Gastroesophageal sphincter (tissue), 4 donors: ENCODE measurements around the gene HEATR5B. TPM values are rescaled to one million over a fixed set of nuclear protein-coding genes. Genes with fewer than 3 reads are reported as not detected.

ENCODE experiments used
- ATAC-seq: fragments of 150-250 bp; one replicate; pipeline ENCODE4 v1.9.1; 2016; ENCODE audit warnings: mild to moderate bottlenecking, moderate library complexity
- H3K27ac ChIP-seq, 4 donors: fragments of 200-600 bp; sonication (generic) in 3 of 4; 1 replicate in 3 of 4; 2 replicates in 1 of 4; pipeline ENCODE4 v1.5.1; 2016 to 2019
- H3K27me3 ChIP-seq: fragments of 200-600 bp; sonication (generic); one replicate; pipeline ENCODE4 v1.5.1; 2019
- H3K36me3 ChIP-seq, 2 donors: fragments of 200-600 bp; sonication (generic); one replicate each; pipeline ENCODE4 v1.5.1; 2019; ENCODE audit warnings: control low read depth in 1 of 2
- H3K4me1 ChIP-seq, 3 donors: fragments of 200-600 bp; sonication (generic); 1 replicate in 2 of 3; 2 replicates in 1 of 3; pipeline ENCODE4 v1.5.1; 2016 to 2019; ENCODE audit warnings: control low read depth in 2 of 3
- H3K4me3 ChIP-seq, 2 donors: fragments of 200-600 bp; sonication (generic); one replicate each; pipeline ENCODE4 v1.5.1; 2019; ENCODE audit warnings: mild to moderate bottlenecking in 1 of 2, moderate library complexity in 1 of 2
- H3K9me3 ChIP-seq, 3 donors: fragments of 200-600 bp; sonication (generic); one replicate each; pipeline ENCODE4 v1.5.1; 2017 to 2019; ENCODE audit warnings: control low read depth in 2 of 3
- EP300 ChIP-seq: sonication (generic); formaldehyde crosslinking; IDR thresholded peaks from one replicate; pipeline ENCODE4 v1.6.1; 2017; ENCODE audit warnings: antibody characterized with exemption, mild to moderate bottlenecking
- POLR2A ChIP-seq, 2 donors: fragments of 450-650 bp; IDR thresholded peaks; one replicate each; pipeline ENCODE4 v1.6.1; 2017; ENCODE audit warnings: antibody characterized with exemption in 2 of 2, mild to moderate bottlenecking in 2 of 2, moderate library complexity in 1 of 2
- POLR2AphosphoS5 ChIP-seq: sonication (generic); formaldehyde crosslinking; IDR thresholded peaks from one replicate; pipeline ENCODE4 v1.6.1; 2017; ENCODE audit warnings: antibody characterized with exemption
- WGBS, 2 donors: methylation state at CpG; one replicate each; pipeline ENCODE4 v1.1.5; 2018; ENCODE audit warnings: low coverage in 1 of 2; 5-methylcytosine and 5-hydroxymethylcytosine counted together
- total RNA-seq, 4 donors: library from RNA; depleted of rRNA; stranded (reverse); fragments of >200 nt; gene quantifications; one replicate each; pipeline ENCODE4 v1.1.0, GENCODE V29; 2016
- TF ChIP-seq, protein P1 (sequence below), 4 experiments: fragments of 200-600 bp in 2 of 4; fragments of 450-650 bp in 2 of 4; sonication (generic) in 1 of 4; IDR thresholded peaks; one replicate each; pipeline ENCODE4 v1.5.1; 2017 to 2019; ENCODE audit warnings: antibody characterized with exemption in 4 of 4, mild to moderate bottlenecking in 2 of 4, moderate library complexity in 2 of 4

Gene HEATR5B
- total RNA-seq, 4 donors from 2014 or later: 17.6 to 32.1 (median 22.1) TPM

DNA sequence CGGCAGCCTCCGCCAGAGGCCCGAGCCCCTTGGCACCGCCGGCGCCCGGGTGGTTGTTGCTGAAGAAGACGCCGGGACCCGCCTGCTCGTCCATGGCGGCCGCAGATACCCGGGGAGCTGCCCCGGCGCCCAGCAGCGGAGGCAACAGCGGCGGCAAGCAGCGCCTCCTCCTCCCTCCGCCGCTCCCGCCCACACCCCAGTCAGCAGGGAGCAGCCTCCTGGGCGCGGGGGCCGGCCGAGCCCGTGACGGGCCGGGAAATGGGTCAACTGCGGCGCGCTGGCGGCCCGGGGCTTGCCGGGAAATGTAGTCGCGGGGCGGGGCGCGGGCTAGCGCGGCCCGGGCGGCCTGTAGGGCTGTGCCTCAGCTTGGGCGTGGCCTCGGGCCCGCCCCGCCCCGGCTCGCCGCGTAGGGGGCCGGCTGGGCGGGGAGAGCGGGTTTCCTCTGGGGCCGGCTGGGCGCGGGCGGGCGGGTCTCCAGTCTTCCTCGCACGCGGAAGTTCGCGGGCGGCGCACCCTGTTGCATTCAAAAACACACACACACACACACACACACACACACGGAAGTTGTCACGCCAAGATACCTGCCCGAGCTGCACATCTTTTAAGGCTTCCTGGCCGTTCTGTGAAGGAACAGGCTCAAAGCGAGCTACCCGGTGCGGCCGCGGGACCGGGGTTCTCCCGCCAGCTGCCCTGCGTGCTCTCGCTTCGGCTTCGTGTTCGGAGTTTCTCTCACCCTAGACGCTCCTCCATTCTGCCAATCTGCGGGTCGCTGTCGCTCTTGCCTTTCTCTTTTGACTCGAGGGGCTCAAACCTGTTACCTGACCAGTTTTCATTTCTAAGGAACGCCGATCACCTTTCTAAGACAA is 117.6 kb downstream of the HEATR5B start, which contains the start of gene STRN:
Gene STRN, minus strand, starts transcription at position 167 of the 866 bp plus-strand sequence. Its CDS starts 73 bp downstream, at position 94.
- Histone ChIP-seq H3K27ac (peak within 1 kb of the TSS; percentile 57 to 95 (median 90)), H3K4me1 (peaks cover 0 to 40% (median 11%) of the 10 kb centered on the region in 3 donors), H3K9me3 (no peaks in the 10 kb centered on the region), H3K27me3 (no peaks in the 10 kb centered on the region), H3K4me3 (peak within 1 kb of the TSS; percentile 68 to 100), H3K36me3 (no peaks in the 10 kb centered on the region)
- TF ChIP-seq, protein P1, sequence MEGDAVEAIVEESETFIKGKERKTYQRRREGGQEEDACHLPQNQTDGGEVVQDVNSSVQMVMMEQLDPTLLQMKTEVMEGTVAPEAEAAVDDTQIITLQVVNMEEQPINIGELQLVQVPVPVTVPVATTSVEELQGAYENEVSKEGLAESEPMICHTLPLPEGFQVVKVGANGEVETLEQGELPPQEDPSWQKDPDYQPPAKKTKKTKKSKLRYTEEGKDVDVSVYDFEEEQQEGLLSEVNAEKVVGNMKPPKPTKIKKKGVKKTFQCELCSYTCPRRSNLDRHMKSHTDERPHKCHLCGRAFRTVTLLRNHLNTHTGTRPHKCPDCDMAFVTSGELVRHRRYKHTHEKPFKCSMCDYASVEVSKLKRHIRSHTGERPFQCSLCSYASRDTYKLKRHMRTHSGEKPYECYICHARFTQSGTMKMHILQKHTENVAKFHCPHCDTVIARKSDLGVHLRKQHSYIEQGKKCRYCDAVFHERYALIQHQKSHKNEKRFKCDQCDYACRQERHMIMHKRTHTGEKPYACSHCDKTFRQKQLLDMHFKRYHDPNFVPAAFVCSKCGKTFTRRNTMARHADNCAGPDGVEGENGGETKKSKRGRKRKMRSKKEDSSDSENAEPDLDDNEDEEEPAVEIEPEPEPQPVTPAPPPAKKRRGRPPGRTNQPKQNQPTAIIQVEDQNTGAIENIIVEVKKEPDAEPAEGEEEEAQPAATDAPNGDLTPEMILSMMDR (IDR thresholded peaks at IDR 0.05): peak in 1 of 4 experiments; percentile 28
- peak; percentile 84 for TF ChIP-seq POLR2AphosphoS5
- peak; percentile 68 to 75 for TF ChIP-seq POLR2A (IDR thresholded peaks at IDR 0.05)
- no peak for TF ChIP-seq EP300
- WGBS, 2 donors: 0 to 1% methylated on average over 4 to 17 of the region's 91 CpGs
- ATAC-seq: peak; percentile 98

DNA sequence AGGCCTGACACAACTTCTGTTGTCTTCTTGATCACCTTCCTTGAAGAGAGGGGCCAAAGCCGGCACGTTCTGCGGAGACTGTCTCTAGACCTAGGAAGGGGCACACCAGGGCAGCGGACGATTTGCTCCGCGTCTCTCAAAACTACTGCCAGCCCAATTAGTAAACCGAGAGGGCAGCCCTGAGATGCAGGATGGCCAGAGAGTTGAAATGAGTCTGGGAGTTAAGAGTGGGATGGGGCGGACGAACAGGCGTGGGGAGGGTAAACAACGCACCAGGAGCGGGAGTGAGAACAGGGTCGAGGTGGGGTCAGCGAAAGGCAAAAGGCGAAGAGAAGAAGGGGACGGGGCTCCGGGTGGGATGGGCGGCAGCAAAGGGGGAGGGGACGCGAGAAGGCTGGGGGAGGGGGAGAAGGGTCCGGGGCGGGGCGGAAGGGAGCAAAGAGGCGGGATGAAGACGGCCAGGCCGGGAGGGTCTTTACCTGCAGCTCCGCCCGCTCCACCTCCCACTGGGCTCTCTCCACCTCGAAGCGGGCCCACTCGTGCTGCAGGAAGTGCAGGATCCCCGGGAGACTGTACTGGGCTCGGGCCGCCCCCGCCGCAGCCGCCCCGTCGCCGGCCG is 118.3 kb downstream of the HEATR5B start:
- Histone ChIP-seq H3K27me3 (no peaks in the 10 kb centered on the region), H3K4me3 (peak overlapping the region; percentile 66 to 100), H3K9me3 (no peaks in the 10 kb centered on the region), H3K27ac (peak overlapping the region; percentile 15 to 95 (median 90)), H3K4me1 (peaks cover 0 to 40% (median 11%) of the 10 kb centered on the region in 3 donors), H3K36me3 (no peaks in the 10 kb centered on the region)
- 0% methylated on average over 11 to 23 of the region's 42 CpGs for WGBS, 2 donors
- no peak for TF ChIP-seq EP300
- no peak for TF ChIP-seq POLR2AphosphoS5
- peak; percentile 48 for ATAC-seq

DNA sequence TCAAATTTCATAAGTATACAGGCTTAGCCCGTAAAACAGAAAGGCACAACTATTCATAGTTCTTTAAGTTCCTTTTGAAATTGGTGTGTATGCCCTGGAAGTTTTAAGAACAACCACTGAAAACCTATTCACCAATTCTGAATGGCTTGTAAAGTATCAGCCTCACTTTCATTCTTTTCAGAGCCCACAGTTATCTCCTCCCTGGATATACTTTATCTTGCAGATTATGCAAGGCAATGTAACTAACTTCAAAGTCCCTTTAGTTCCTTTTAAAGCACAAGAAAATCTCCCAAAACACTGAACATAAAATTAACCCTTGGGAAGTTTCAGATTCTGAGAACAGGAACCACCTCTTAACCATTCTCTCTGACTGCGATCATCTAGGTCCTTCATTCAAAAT is 119.0 kb downstream of the HEATR5B start:
- Histone ChIP-seq H3K4me1 (peaks cover 0 to 40% (median 11%) of the 10 kb centered on the region in 3 donors), H3K4me3 (peak overlapping the region; percentile 66 to 100), H3K36me3 (no peaks in the 10 kb centered on the region), H3K9me3 (no peaks in the 10 kb centered on the region), H3K27ac (peak overlapping the region in 2 of 4 donors; percentile 88 to 95), H3K27me3 (no peaks in the 10 kb centered on the region)
- 17 to 38% methylated on average over 1 to 2 of the region's 2 CpGs for WGBS, 2 donors
- no peak for TF ChIP-seq EP300
- TF ChIP-seq POLR2A (IDR thresholded peaks at IDR 0.05): no peak
- TF ChIP-seq, protein P1 (IDR thresholded peaks at IDR 0.05): no peak
- TF ChIP-seq POLR2AphosphoS5: no peak
- ATAC-seq: no peak

GRCh38 chr2:36964496-36965058 is 119.6 kb downstream of the HEATR5B start:
- Histone ChIP-seq H3K36me3 (no peaks in the 10 kb centered on the region), H3K4me1 (peaks cover 0 to 40% (median 11%) of the 10 kb centered on the region in 3 donors), H3K9me3 (no peaks in the 10 kb centered on the region), H3K27ac (no peak overlapping the region), H3K27me3 (no peaks in the 10 kb centered on the region), H3K4me3 (peak overlapping the region in 1 of 2 donors; percentile 100)
- TF ChIP-seq POLR2A (IDR thresholded peaks at IDR 0.05) (no peak), POLR2AphosphoS5 (no peak), EP300 (no peak)
- TF ChIP-seq, protein P1 (IDR thresholded peaks at IDR 0.05): no peak
- WGBS, 2 donors: 80% methylated on average over 5 of the region's 5 CpGs
- no peak for ATAC-seq

DNA sequence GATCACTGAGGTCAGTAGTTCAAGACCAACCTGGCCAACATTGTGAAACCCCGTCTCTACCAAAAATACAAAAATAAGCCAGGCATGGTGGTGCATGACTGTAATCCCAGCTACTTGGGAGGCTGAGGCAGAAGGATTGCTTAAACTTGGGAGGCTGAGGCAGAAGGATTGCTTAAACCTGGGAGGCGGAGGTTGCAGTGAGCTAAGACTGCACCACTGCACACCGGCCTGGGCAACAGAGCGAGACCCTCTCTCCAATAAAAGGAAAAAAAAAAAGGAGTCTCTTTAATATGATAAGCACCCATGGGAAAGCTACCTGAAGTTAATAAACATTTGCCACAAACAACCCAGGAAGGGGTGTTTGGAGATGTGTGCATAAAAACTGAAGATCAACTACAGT is 120.4 kb downstream of the HEATR5B start:
- no peak for ATAC-seq
- no peaks in the 10 kb centered on the region for H3K36me3 ChIP-seq
- H3K9me3 ChIP-seq: no peaks in the 10 kb centered on the region
- no peak overlapping the region for H3K27ac ChIP-seq
- no peak for TF ChIP-seq POLR2AphosphoS5
- TF ChIP-seq, protein P1 (IDR thresholded peaks at IDR 0.05): no peak
- no peak for TF ChIP-seq POLR2A (IDR thresholded peaks at IDR 0.05)
- TF ChIP-seq EP300: no peak
- 73% methylated on average over 1 of the region's 4 CpGs; no CpG with 5 or more reads in 1 of the 2 donors for WGBS, 2 donors
- no peaks in the 10 kb centered on the region for H3K27me3 ChIP-seq
- peaks cover 0 to 40% (median 11%) of the 10 kb centered on the region in 3 donors for H3K4me1 ChIP-seq
- no peak overlapping the region for H3K4me3 ChIP-seq
